Hepatocyte (in vitro differentiated cells): ENCODE data around the gene ACTG1. TPM values are rescaled to one million over a fixed set of nuclear protein-coding genes. Genes with fewer than 3 reads are reported as not detected.

Source experiments
- DNase-seq: peaks from one replicate; pipeline ENCODE4 v3.0.0-alpha.2; 2016; ENCODE audit warnings: low spot score
- H2AFZ ChIP-seq: fragments of 200-600 bp; sonication (generic); 2 replicates; pipeline ENCODE4 v1.6.0; 2016; ENCODE audit warnings: antibody characterized with exemption, mild to moderate bottlenecking
- H3K27ac ChIP-seq: fragments of 200-600 bp; sonication (generic); 2 replicates; pipeline ENCODE4 v1.5.1; 2016; ENCODE audit warnings: mild to moderate bottlenecking
- H3K27me3 ChIP-seq: fragments of 200-600 bp; sonication (generic); 2 replicates; pipeline ENCODE4 v1.6.1; 2016
- H3K36me3 ChIP-seq: fragments of 200-600 bp; sonication (generic); replicated peaks from 2 replicates; pipeline ENCODE4 v1.5.1; 2016; ENCODE audit warnings: low read depth; ENCODE audit not compliant: insufficient read depth
- H3K4me1 ChIP-seq: fragments of 200-600 bp; sonication (generic); 2 replicates; pipeline ENCODE4 v1.5.1; 2016; ENCODE audit warnings: mild to moderate bottlenecking, moderate library complexity; ENCODE audit not compliant: insufficient read depth
- H3K4me2 ChIP-seq: fragments of 200-600 bp; sonication (generic); 2 replicates; pipeline ENCODE4 v1.6.0; 2016
- H3K4me3 ChIP-seq: fragments of 200-600 bp; sonication (generic); 2 replicates; pipeline ENCODE4 v1.5.1; 2016; ENCODE audit warnings: mild to moderate bottlenecking
- H3K79me2 ChIP-seq: fragments of 200-600 bp; sonication (generic); 2 replicates; pipeline ENCODE4 v1.6.0; 2017; ENCODE audit warnings: mild to moderate bottlenecking
- H3K9me2 ChIP-seq: fragments of 200-600 bp; sonication (generic); replicated peaks from 2 replicates; pipeline ENCODE4 v1.6.0; 2017; ENCODE audit warnings: mild to moderate bottlenecking; ENCODE audit not compliant: insufficient read depth
- H3K9me3 ChIP-seq: fragments of 200-600 bp; sonication (generic); 2 replicates; pipeline ENCODE4 v1.5.1; 2016; ENCODE audit warnings: low read depth, mild to moderate bottlenecking
- H4K20me1 ChIP-seq: fragments of 200-600 bp; sonication (generic); 2 replicates; pipeline ENCODE4 v1.6.0; 2016; ENCODE audit warnings: mild to moderate bottlenecking; ENCODE audit not compliant: insufficient read depth, poor library complexity, severe bottlenecking
- CTCF ChIP-seq: fragments of 200-600 bp; sonication (generic); IDR thresholded peaks from 2 replicates; pipeline ENCODE4 v1.5.1; 2016; ENCODE audit warnings: antibody characterized with exemption, mild to moderate bottlenecking; ENCODE audit not compliant: poor library complexity
- EZH2 ChIP-seq: fragments of 200-600 bp; sonication (generic); IDR thresholded peaks from 2 replicates; pipeline ENCODE4 v1.6.1; 2016; ENCODE audit warnings: antibody characterized with exemption, mild to moderate bottlenecking, borderline replicate concordance
- EZH2phosphoT487 ChIP-seq: fragments of 200-600 bp; sonication (generic); IDR thresholded peaks from one replicate; pipeline ENCODE4 v1.6.1; 2018; ENCODE audit warnings: antibody characterized with exemption, mild to moderate bottlenecking, low read depth, moderate library complexity; ENCODE audit not compliant: unreplicated experiment, severe bottlenecking
- WGBS: methylation state at CpG from one replicate; pipeline ENCODE4 v1.1.6; 2016; ENCODE audit warnings: low lambda C conversion rate; ENCODE audit errors: missing lambda C conversion rate; 5-methylcytosine and 5-hydroxymethylcytosine counted together
- polyA plus RNA-seq: library from polyadenylated mRNA; unstranded; fragments of >200 nt; fragmentation: Nextera tagmentation; extraction: Ambion mirVana; gene quantifications from 2 replicates; pipeline ENCODE4 v1.2.1, GENCODE V29; 2016
- total RNA-seq: library from RNA; depleted of rRNA; stranded (reverse); fragments of >200 nt; gene quantifications from 2 replicates; pipeline ENCODE4 v1.2.3, GENCODE V29; 2014

The ACTG1 gene
- total and polyA plus RNA-seq, 2 experiments from 2014 or later: 2,832 to 3,298 TPM

GRCh38 chr17:81550285-81550684 lies 37.7 kb upstream of the ACTG1 start:
- Histone ChIP-seq H3K9me2 (no peaks in the 10 kb centered on the region), H3K36me3 (no peaks in the 10 kb centered on the region), H3K4me1 (peaks cover 21% of the 10 kb centered on the region), H3K79me2 (peaks cover 24% of the 10 kb centered on the region), H3K4me3 (no peak overlapping the region), H2AFZ (no peak overlapping the region), H4K20me1 (no peaks in the 10 kb centered on the region), H3K27ac (no peak overlapping the region), H3K4me2 (no peak overlapping the region), H3K27me3 (no peaks in the 10 kb centered on the region), H3K9me3 (no peaks in the 10 kb centered on the region)
- TF ChIP-seq EZH2: no peak
- no peak for TF ChIP-seq EZH2phosphoT487
- no peak for TF ChIP-seq CTCF
- DNase-seq: no peak
- WGBS: 97% methylated on average over 15 of the region's 15 CpGs

DNA sequence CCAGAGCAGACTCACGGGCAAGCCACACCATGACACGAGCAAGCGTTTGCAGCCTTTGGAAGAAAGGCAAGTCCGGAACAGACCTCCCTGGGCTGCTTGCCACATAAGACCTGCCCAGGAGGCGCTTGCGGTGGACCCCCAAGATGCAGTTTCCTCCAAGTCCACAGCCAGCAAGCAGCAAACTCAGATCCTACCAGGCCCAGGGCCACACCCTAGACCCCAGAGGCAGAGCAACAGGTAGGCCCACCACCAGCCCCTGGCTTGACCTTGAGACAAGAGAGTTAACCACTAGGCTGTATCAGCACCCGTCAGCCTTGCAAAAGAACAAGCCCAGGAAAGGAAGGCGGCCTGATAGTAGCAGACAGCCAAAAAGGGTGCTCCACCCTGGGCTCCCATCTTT lies 37.2 kb upstream of the ACTG1 start:
- Histone ChIP-seq H4K20me1 (no peaks in the 10 kb centered on the region), H3K4me1 (peaks cover 21% of the 10 kb centered on the region), H3K9me3 (no peaks in the 10 kb centered on the region), H3K9me2 (no peaks in the 10 kb centered on the region), H2AFZ (no peak overlapping the region), H3K4me3 (no peak overlapping the region), H3K27ac (no peak overlapping the region), H3K4me2 (no peak overlapping the region), H3K36me3 (no peaks in the 10 kb centered on the region), H3K27me3 (no peaks in the 10 kb centered on the region), H3K79me2 (peaks cover 24% of the 10 kb centered on the region)
- no peak for DNase-seq
- no peak for TF ChIP-seq EZH2phosphoT487
- TF ChIP-seq EZH2: no peak
- no peak for TF ChIP-seq CTCF
- WGBS: 98% methylated on average over 8 of the region's 8 CpGs

DNA sequence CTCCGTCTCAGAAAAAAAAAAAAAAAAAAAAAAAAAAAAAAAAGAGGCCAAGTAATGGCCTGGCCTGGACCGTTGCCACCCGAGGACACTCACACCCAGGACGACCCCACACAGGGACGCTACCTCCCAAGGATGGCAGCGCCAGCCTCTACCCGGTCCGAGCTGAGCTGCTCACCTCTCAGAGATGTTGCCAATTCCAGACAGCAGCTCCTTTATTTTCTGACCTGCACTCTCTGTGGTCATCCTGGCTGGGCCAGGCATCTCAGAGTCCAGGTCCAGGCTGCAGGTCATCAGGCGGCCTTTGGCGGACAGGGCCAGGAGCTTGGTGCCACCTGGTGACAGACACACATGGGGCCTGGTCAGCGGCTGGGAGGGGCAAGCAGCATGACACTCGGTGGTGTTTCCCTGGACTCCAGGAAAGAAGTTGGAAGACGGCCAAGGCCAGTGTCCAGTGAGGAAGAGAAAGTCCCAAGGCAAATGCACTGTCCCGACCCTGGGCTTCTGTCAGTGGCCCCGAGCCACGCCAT lies 36.5 kb upstream of the ACTG1 start:
- DNase-seq: no peak
- Histone ChIP-seq H3K36me3 (no peaks in the 10 kb centered on the region), H3K4me1 (peaks cover 18% of the 10 kb centered on the region), H3K9me3 (no peaks in the 10 kb centered on the region), H3K27ac (no peak overlapping the region), H3K4me3 (no peak overlapping the region), H4K20me1 (no peaks in the 10 kb centered on the region), H3K79me2 (peaks cover 24% of the 10 kb centered on the region), H3K4me2 (no peak overlapping the region), H3K27me3 (no peaks in the 10 kb centered on the region), H3K9me2 (no peaks in the 10 kb centered on the region), H2AFZ (no peak overlapping the region)
- no peak for TF ChIP-seq EZH2phosphoT487
- no peak for TF ChIP-seq CTCF
- TF ChIP-seq EZH2: no peak
- 94% methylated on average over 15 of the region's 16 CpGs for WGBS

DNA sequence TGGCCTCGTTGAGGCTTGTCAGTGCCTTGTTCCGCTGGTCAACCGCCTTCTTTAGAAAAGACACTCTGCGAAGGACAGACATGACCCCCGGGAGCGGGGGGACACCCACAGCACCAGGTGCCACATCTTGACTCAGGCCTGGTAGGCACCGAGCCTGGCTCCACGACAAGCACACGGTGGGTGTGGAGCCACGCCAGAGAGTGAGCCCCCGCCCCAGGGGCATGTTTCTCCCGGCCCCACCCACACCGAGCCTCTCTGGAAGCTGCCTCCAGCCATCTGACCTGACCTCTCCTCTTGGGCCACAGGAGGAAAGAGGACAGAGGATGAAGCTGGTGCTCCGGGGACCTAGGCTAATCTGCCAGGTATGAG lies 35.0 kb upstream of the ACTG1 start:
- H3K79me2 ChIP-seq: peaks cover 21% of the 10 kb centered on the region

More for the DNA sequence above, 35.0 kb upstream of the ACTG1 start:
- no peaks in the 10 kb centered on the region for H4K20me1 ChIP-seq
- DNase-seq: no peak
- H3K9me3 ChIP-seq: no peaks in the 10 kb centered on the region
- no peak overlapping the region for H2AFZ ChIP-seq
- H3K27ac ChIP-seq: no peak overlapping the region
- H3K9me2 ChIP-seq: no peaks in the 10 kb centered on the region
- TF ChIP-seq EZH2 (no peak), CTCF (no peak), EZH2phosphoT487 (no peak)
- no peaks in the 10 kb centered on the region for H3K36me3 ChIP-seq
- H3K4me1 ChIP-seq: peaks cover 9% of the 10 kb centered on the region
- no peak overlapping the region for H3K4me2 ChIP-seq
- 88% methylated on average over 14 of the region's 14 CpGs for WGBS
- no peaks in the 10 kb centered on the region for H3K27me3 ChIP-seq
- H3K4me3 ChIP-seq: no peak overlapping the region
